PFSK-1 (cell line): ENCODE results near the gene TMEM168.

Experiments used
- FOXP2 ChIP-seq: optimal IDR thresholded peaks from 2 replicates; pipeline ENCODE3; 2011; ENCODE audit warnings: borderline replicate concordance, control low read depth, inconsistent platforms; ENCODE audit not compliant: insufficient read depth; ENCODE audit errors: extremely low read length, extremely low read depth
- POLR2AphosphoS5 ChIP-seq: IDR thresholded peaks from 2 replicates; pipeline ENCODE4 v1.6.1; 2012; ENCODE audit warnings: low read depth, mild to moderate bottlenecking, control low read depth, low read length, moderate library complexity
- SIN3A ChIP-seq: IDR thresholded peaks from 2 replicates; pipeline ENCODE4 v1.6.1; 2012; ENCODE audit warnings: mild to moderate bottlenecking, low read length, moderate library complexity, borderline replicate concordance; ENCODE audit not compliant: insufficient read depth
- TAF1 ChIP-seq: IDR thresholded peaks from 2 replicates; pipeline ENCODE4 v1.6.1; 2012; ENCODE audit warnings: low read length, control low read depth, borderline replicate concordance; ENCODE audit not compliant: insufficient read depth
- TF ChIP-seq, protein P1 (sequence below), 2 experiments: IDR thresholded peaks; 2 replicates each; pipeline versions ENCODE4 v1.6.1 to v1.8.0; 2011 to 2012; ENCODE audit warnings: low read depth in 2 of 2, low read length in 2 of 2, control low read depth in 1 of 2, inconsistent platforms in 1 of 2, mild to moderate bottlenecking in 1 of 2, moderate library complexity in 1 of 2; ENCODE audit not compliant: insufficient read depth in 1 of 2

The TMEM168 gene

DNA sequence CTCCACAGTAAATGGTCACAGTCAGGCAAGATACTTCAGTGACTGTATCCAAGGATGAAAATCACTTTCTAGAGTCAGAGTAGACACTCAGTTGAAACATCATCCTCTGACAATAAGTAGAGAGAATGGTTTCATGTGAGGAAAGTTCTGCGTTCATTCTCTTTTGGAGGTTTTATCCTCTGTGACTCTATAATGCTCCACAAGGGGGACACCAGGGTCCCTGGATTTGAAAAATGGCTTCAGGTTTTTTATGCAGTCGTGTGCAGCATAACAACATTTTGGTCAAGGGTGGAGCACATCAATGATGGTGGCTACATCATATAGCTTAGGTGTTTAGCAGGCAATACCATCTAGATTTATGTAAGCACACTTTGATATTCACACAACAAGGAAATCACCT is 40.4 kb downstream of the TMEM168 start:
- TF ChIP-seq, protein P1, sequence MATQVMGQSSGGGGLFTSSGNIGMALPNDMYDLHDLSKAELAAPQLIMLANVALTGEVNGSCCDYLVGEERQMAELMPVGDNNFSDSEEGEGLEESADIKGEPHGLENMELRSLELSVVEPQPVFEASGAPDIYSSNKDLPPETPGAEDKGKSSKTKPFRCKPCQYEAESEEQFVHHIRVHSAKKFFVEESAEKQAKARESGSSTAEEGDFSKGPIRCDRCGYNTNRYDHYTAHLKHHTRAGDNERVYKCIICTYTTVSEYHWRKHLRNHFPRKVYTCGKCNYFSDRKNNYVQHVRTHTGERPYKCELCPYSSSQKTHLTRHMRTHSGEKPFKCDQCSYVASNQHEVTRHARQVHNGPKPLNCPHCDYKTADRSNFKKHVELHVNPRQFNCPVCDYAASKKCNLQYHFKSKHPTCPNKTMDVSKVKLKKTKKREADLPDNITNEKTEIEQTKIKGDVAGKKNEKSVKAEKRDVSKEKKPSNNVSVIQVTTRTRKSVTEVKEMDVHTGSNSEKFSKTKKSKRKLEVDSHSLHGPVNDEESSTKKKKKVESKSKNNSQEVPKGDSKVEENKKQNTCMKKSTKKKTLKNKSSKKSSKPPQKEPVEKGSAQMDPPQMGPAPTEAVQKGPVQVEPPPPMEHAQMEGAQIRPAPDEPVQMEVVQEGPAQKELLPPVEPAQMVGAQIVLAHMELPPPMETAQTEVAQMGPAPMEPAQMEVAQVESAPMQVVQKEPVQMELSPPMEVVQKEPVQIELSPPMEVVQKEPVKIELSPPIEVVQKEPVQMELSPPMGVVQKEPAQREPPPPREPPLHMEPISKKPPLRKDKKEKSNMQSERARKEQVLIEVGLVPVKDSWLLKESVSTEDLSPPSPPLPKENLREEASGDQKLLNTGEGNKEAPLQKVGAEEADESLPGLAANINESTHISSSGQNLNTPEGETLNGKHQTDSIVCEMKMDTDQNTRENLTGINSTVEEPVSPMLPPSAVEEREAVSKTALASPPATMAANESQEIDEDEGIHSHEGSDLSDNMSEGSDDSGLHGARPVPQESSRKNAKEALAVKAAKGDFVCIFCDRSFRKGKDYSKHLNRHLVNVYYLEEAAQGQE (IDR thresholded peaks at IDR 0.05; ENCODE audit: insufficient read depth in 1 of 2, low read depth in 2 of 2, low read length in 2 of 2): no peak
- TF ChIP-seq POLR2AphosphoS5: no peak
- no peak for TF ChIP-seq FOXP2
- TF ChIP-seq SIN3A: no peak
- TF ChIP-seq TAF1: no peak

DNA sequence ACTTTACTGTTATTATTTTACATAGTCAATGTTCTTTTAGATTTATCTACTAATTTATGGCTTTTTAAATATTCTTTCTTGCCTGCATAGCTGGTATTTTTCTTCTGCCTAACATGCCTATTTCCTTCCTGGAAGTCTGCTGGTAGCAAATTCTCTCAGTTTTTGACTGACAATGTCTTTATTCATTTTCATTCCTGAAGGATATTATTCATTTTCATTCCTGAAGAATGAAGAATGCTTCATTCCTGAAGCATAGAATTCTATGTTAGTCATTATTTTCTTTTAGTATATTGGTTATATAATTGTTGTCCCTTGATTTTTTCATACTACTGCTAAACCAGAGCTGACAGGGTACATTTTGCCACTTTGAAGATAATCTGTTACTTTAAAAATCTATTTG is 41.8 kb downstream of the TMEM168 start:
- TF ChIP-seq FOXP2 (no peak), POLR2AphosphoS5 (no peak), TAF1 (no peak), SIN3A (no peak)
- TF ChIP-seq, protein P1 (IDR thresholded peaks at IDR 0.05; ENCODE audit: insufficient read depth in 1 of 2, low read depth in 2 of 2, low read length in 2 of 2): no peak

DNA sequence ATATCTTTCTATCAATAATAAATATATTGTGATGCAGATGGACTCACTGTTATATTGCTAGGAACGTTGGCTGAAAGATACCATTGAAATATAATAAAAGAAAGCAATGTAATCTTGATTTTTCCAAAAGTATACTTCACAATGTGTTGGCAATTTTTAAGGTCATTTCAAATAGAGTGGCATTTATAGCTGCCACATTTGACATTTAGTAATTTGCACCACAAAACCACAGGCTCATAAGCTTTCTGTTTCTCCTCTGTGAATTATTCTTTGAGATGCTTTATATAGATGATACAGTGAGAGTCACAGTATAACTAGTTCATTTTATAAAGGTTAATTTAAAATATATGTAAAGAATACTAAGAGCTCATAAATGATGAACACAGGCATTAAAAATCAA is 44.6 kb downstream of the TMEM168 start:
- no peak for TF ChIP-seq POLR2AphosphoS5
- no peak for TF ChIP-seq SIN3A
- TF ChIP-seq FOXP2: no peak
- TF ChIP-seq, protein P1 (IDR thresholded peaks at IDR 0.05; ENCODE audit: insufficient read depth in 1 of 2, low read depth in 2 of 2, low read length in 2 of 2): no peak
- TF ChIP-seq TAF1: no peak

DNA sequence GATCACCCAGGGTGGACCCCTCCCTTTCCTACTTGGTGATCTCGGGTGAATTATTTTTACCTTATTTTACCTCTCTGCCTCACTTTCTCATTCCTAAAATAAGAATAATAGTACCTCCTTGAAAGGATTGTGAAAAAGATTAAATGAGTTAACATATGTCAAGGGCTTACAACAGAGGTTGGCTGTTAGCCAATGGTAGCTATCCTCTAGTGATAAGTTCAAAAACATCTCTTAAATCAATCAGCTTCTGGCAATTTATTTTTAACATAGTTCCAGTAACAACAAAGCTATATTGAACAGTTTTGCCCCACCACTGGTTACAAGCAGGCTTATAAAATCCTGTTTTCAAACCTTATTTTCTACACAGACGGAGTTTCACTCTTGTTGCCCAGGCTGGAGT is 45.4 kb downstream of the TMEM168 start:
- TF ChIP-seq TAF1 (no peak), SIN3A (no peak), FOXP2 (no peak), POLR2AphosphoS5 (no peak)
- TF ChIP-seq, protein P1 (IDR thresholded peaks at IDR 0.05; ENCODE audit: insufficient read depth in 1 of 2, low read depth in 2 of 2, low read length in 2 of 2): no peak

DNA sequence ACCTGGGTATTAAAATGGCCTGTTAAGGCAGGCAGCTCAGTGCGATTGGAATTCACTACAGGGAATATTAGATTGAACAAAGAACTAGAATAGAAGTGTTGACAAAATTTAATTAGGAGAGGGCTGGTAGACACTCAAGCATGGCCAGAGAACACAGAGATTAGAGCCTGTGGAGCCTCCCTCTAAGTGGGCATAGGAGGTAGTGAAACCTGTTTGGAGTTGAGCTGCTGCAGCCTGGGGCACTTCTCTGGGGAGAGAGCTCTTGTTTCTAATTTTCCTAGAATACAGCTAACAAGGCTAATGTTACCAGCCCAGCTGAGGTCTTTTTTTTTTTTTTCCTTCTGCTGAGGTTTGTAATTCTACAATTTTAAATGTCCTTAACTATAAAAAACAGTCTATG is 46.4 kb downstream of the TMEM168 start:
- no peak for TF ChIP-seq SIN3A
- TF ChIP-seq, protein P1 (IDR thresholded peaks at IDR 0.05; ENCODE audit: insufficient read depth in 1 of 2, low read depth in 2 of 2, low read length in 2 of 2): no peak
- no peak for TF ChIP-seq FOXP2
- no peak for TF ChIP-seq TAF1
- TF ChIP-seq POLR2AphosphoS5: no peak
